ENCODE data around the gene BTG2.

Gene BTG2

DNA sequence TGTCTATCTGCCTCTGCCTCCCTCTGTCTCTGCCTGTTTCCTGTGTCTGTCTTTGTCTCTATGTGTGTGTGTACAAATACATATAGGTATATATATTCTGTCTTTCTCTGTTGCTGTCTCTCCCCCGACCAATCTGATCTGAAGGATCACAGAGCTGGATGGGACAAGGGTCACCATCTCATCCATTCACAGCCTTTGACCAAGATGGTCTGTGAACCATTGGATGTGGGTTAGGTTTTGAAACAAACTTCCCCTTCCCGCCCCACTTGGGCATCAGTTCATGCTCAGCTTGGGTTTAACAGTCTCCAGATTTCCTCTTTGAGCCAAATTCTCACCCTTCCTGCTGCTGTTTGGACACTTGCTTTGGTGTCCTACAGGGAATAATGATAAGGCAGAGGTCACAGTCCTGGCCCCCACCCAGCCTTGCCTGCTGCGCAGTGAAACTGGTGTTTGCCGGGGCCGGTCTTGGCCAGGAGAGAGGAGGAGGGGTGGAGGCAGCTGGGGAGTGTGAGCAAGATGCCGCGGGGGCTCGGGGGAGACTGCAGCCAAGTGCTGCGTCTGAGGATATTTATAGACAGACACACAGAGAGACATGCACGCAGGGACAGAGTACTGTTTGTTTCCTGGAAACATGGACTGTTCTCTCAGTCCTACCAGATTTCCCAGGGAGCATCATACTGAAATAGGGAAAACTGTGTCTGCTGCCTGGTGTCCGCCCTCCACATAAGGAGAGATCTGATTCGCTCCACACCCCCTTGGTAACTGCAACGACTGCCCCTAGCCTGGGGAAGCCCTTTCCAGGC is 27.0 kb upstream of the BTG2 start:
- no peaks in the 10 kb centered on the region for H3K36me3 ChIP-seq (ENCODE audit: control insufficient read depth, insufficient read depth, low read length)
- H3K9me3 ChIP-seq (ENCODE audit: control insufficient read depth, insufficient read depth, low read length) = no peaks in the 10 kb centered on the region
- peaks cover 14% of the 10 kb centered on the region for H3K4me1 ChIP-seq (ENCODE audit: control insufficient read depth, insufficient read depth, low read length)
- no peak overlapping the region for H3K9ac ChIP-seq (ENCODE audit: low read depth, low read length)
- H3K4me3 ChIP-seq (ENCODE audit: low read depth, low read length) = peak overlapping the region; percentile 26
- peaks cover 61% of the 10 kb centered on the region for H3K27me3 ChIP-seq (ENCODE audit: control insufficient read depth, insufficient read depth, low read length)

DNA sequence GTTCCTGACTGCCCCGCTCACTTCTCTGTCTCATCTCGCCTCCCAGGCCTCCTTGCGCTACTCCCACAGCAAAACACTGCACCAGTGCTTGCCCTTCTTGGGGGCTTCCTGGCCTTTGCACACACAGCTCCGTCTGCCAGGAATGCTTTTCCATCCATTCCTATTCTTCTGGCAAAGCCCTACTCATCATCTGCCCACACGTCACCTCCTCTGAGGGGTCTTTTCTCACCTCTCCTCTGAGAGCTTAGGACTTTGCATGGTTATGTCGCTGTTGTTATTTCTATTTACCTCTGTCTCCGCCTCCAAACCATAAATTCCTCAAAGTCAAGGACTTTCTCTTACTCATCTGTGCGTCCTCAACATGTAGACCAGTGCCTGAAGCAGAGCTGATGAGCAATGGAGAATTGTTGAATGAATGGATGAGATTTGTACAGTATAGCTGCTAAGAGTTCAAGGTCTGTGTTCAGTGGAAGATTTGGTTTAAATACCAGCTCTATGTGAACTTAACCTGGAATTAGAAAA is 26.4 kb upstream of the BTG2 start:
- Histone ChIP-seq H3K9ac (ENCODE audit: low read depth, low read length) (no peak overlapping the region), H3K4me3 (ENCODE audit: low read depth, low read length) (peak overlapping the region; percentile 26), H3K4me1 (ENCODE audit: control insufficient read depth, insufficient read depth, low read length) (peaks cover 10% of the 10 kb centered on the region), H3K9me3 (ENCODE audit: control insufficient read depth, insufficient read depth, low read length) (no peaks in the 10 kb centered on the region), H3K27me3 (ENCODE audit: control insufficient read depth, insufficient read depth, low read length) (peaks cover 60% of the 10 kb centered on the region), H3K36me3 (ENCODE audit: control insufficient read depth, insufficient read depth, low read length) (no peaks in the 10 kb centered on the region)

DNA sequence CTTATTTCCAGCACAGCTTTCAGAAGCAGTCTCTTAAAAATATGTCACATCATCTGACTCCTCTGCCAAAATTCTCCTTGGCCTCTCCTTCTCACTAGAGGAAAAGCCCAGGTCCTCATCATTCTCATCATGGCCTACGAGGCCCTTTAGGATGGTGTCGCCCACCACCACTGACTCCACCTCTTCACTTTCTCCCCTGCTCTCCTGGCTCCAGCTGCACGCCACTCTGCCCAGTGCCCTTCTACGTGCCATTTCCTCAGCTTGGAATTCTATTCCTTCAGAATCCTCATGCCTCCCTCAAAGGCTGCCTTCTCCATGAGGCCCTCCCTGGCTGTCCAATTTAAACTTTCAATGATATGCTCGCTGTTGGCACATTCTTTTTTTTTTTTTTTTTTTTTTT is 25.3 kb upstream of the BTG2 start:
- no peak overlapping the region for H3K4me3 ChIP-seq (ENCODE audit: low read depth, low read length)
- H3K9ac ChIP-seq (ENCODE audit: low read depth, low read length) = no peak overlapping the region
- no peaks in the 10 kb centered on the region for H3K9me3 ChIP-seq (ENCODE audit: control insufficient read depth, insufficient read depth, low read length)
- H3K36me3 ChIP-seq (ENCODE audit: control insufficient read depth, insufficient read depth, low read length) = no peaks in the 10 kb centered on the region
- peaks cover 7% of the 10 kb centered on the region for H3K4me1 ChIP-seq (ENCODE audit: control insufficient read depth, insufficient read depth, low read length)
- peaks cover 61% of the 10 kb centered on the region for H3K27me3 ChIP-seq (ENCODE audit: control insufficient read depth, insufficient read depth, low read length)

DNA sequence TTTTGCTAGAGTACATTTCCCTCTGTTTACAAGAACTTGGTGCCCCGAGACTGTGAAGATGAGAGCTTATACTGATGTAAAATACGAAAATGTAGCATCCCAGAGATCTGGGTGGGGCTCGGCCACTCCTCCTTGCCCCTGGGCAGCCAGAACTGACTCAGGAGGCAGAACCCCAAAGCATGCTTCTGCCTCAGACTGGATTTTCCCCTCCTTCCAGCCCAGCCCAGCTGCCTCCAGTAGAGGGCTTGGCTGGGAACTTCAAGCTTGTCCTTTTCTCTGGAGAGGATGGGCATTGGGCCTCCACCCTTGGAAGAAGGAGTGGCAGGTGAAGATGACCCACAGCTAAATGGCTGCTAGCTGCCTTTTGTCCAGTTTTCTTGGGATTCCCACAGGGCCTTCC is 24.3 kb upstream of the BTG2 start:
- Histone ChIP-seq H3K4me3 (ENCODE audit: low read depth, low read length) (no peak overlapping the region), H3K9ac (ENCODE audit: low read depth, low read length) (no peak overlapping the region), H3K4me1 (ENCODE audit: control insufficient read depth, insufficient read depth, low read length) (peaks cover 7% of the 10 kb centered on the region)

DNA sequence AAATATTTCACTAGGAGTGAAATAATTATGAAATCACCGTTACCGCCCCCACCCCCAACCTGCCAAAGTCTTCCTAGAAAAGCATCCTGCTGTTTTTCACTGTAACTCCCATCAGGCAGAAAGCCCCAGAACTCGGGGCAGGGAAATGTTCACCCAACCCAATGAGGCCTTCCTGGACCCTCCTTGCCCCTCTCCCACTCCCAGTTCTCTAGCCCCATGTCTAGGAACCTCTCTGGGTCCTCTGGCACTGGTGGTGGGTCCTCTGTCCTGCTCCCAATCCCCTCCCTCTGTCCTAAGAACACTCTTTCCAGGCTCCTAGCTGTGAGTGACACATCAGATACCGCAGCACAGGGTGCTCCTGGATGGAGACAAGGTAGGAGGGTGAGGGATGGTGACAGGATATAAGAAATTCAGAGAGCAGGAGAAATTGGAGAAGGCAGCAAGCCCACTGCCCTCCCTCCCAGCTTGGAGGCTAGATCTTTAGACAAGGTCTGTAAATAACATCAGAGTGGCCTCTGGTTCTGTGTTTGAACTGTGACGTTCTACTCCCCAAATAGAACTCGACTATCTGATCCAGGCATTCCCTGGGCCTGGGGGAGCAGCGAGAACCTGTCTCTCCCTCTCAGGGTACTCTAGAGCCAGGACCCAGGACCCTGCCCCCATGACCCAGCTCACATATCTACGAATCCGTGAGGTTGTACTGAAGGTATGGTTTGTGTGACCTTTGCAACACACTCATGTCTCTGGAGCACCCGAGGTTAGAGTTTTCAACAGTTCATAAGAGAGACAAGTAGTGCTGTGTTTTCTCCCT is 23.3 kb upstream of the BTG2 start:
- Histone ChIP-seq H3K4me1 (ENCODE audit: control insufficient read depth, insufficient read depth, low read length) (peaks cover 11% of the 10 kb centered on the region), H3K4me3 (ENCODE audit: low read depth, low read length) (no peak overlapping the region), H3K9me3 (ENCODE audit: control insufficient read depth, insufficient read depth, low read length) (no peaks in the 10 kb centered on the region), H3K27me3 (ENCODE audit: control insufficient read depth, insufficient read depth, low read length) (peaks cover 63% of the 10 kb centered on the region), H3K36me3 (ENCODE audit: control insufficient read depth, insufficient read depth, low read length) (no peaks in the 10 kb centered on the region), H3K9ac (ENCODE audit: low read depth, low read length) (no peak overlapping the region)

More for the DNA sequence above, 24.3 kb upstream of the BTG2 start:
- peaks cover 61% of the 10 kb centered on the region for H3K27me3 ChIP-seq (ENCODE audit: control insufficient read depth, insufficient read depth, low read length)
- H3K9me3 ChIP-seq (ENCODE audit: control insufficient read depth, insufficient read depth, low read length) = no peaks in the 10 kb centered on the region
- no peaks in the 10 kb centered on the region for H3K36me3 ChIP-seq (ENCODE audit: control insufficient read depth, insufficient read depth, low read length)

DNA sequence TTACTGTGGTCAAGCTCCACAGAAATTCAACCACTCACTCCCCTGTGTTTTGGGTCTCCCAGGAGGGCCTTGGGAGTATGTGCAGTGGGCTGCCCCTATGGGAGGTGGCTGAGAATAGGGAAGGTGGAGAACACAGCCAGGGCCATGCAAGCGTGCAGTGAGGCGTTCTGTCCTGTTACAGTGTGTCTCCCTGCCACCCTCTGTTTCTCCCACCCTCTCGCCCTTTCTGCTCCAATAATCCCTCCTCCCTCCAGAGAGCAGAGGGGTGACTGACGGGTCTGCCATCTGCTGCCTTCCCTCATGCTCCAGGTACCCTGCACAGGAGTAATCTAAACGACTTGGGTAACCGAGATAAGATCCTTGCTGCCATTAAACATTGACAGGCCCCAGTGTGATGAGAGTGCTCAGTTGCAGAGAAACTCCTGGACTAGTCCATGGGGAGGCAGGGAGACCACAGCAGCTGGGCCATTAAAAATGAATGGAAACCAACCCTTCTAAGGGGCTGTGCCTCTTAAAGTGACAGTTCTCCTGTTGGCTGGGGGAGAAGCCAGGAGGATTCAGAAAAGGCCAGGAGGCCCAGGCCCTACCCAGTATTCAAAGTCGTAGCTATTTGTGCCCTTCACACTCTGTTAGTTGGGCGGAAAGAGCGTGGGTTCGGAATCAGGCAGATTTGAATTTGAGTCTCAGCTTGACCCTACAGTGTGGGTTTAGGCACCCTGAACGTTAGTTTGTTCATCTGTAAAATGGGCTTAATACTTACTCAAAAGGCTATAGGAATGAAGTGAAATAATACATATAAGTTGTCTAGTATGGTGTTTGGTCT is 22.4 kb upstream of the BTG2 start:
- peaks cover 61% of the 10 kb centered on the region for H3K27me3 ChIP-seq (ENCODE audit: control insufficient read depth, insufficient read depth, low read length)
- H3K9me3 ChIP-seq (ENCODE audit: control insufficient read depth, insufficient read depth, low read length) = no peaks in the 10 kb centered on the region
- no peaks in the 10 kb centered on the region for H3K36me3 ChIP-seq (ENCODE audit: control insufficient read depth, insufficient read depth, low read length)
- H3K4me1 ChIP-seq (ENCODE audit: control insufficient read depth, insufficient read depth, low read length) = peaks cover 18% of the 10 kb centered on the region
- H3K4me3 ChIP-seq (ENCODE audit: low read depth, low read length) = no peak overlapping the region
- H3K9ac ChIP-seq (ENCODE audit: low read depth, low read length) = no peak overlapping the region

DNA sequence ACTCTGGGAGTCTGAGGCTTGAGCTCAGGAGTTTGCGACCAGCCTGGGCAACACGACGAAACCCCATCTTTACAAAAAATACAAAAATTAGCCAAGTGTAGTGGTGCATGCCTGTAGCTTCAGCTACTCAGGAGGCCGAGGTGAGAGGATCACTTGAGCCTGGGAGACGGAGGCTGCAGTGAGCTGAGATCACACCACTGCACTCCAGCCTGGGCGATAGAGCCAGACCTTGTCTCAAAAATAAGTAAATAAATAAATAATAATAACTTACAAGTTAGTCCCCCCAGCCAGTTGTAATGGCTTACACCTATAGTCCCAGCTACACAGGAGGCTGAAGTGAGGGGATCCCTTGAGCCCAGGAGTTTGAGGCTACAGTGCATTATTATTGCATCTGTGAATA is 21.7 kb upstream of the BTG2 start:
- Histone ChIP-seq H3K9me3 (ENCODE audit: control insufficient read depth, insufficient read depth, low read length) (no peaks in the 10 kb centered on the region), H3K4me1 (ENCODE audit: control insufficient read depth, insufficient read depth, low read length) (peaks cover 14% of the 10 kb centered on the region), H3K36me3 (ENCODE audit: control insufficient read depth, insufficient read depth, low read length) (no peaks in the 10 kb centered on the region), H3K4me3 (ENCODE audit: low read depth, low read length) (no peak overlapping the region), H3K27me3 (ENCODE audit: control insufficient read depth, insufficient read depth, low read length) (peaks cover 62% of the 10 kb centered on the region), H3K9ac (ENCODE audit: low read depth, low read length) (no peak overlapping the region)

DNA sequence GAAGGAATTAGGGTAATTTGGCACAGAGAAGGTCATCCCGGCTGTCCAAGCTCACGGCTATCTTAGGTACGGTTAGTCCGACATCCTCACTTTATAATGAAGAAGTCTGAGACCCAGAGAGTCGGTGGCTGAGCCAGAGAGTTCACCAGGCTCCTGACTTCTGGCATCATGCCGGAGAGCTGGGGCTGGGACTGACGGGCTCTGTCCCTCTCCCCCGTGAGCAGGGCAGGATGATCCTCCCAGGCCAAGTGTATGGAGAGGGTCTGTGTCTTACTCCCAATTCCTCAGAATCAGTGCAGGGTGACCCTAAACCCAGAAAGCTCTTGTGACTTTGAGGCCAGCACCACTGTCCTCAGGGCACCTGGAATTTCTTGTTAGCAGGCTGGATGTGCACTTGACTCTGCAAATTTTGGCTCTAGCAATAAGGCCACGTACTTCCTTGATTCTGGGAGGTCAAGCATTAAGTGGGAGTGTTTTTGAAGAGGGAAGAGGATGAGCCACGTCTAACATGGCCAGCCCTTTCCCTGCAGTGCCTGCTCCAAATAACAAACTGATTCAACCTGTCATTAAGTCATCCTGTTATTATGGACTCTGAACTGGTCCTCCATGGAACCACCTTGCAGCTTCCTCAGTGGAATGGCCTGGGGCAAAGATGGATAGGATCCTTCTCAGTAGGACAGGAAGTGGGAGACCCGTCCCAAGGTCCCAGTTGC is 20.8 kb upstream of the BTG2 start:
- Histone ChIP-seq H3K9me3 (ENCODE audit: control insufficient read depth, insufficient read depth, low read length) (no peaks in the 10 kb centered on the region), H3K27me3 (ENCODE audit: control insufficient read depth, insufficient read depth, low read length) (peaks cover 68% of the 10 kb centered on the region), H3K9ac (ENCODE audit: low read depth, low read length) (no peak overlapping the region), H3K36me3 (ENCODE audit: control insufficient read depth, insufficient read depth, low read length) (no peaks in the 10 kb centered on the region), H3K4me3 (ENCODE audit: low read depth, low read length) (no peak overlapping the region), H3K4me1 (ENCODE audit: control insufficient read depth, insufficient read depth, low read length) (peaks cover 13% of the 10 kb centered on the region)

DNA sequence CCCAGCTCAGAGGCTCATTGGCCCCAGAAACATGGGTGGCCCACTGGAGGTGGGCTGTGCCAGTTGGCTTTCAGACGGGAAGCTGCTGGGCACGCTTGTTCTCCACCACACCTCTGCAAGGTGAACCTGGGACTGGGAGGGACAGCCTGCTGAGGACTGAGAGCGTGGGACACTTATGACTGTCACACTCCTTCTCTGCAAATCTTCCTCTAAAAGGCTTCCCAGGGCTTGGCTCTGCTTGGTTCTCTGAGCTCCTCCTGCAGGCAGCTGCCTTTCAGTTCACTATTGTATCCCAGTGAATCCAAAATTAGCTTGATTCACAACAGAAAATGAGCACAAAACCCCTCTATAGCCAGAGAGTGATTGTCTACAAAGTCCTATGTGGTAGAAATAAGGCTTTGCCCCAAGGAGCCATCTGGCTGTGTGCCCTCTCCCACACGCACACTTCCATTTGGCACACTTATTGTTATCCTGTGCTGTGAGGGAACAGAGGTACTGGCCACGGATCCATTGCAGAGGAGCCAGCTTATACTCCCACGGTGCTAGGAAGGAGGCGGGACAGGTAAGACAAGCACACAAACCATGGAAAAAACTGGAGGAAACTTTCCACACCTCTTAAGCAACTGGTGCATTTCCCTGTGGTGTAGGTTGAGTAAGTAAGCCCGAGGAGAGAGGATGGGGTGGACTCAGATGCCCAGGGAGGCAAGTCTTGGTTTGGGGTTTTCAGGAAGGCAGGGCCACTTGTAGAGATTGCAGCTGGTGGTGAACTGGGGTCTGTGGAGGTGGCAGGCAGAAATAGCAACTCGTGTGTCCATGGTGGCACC is 18.9 kb upstream of the BTG2 start:
- Histone ChIP-seq H3K4me3 (ENCODE audit: low read depth, low read length) (no peak overlapping the region), H3K9me3 (ENCODE audit: control insufficient read depth, insufficient read depth, low read length) (no peaks in the 10 kb centered on the region), H3K36me3 (ENCODE audit: control insufficient read depth, insufficient read depth, low read length) (no peaks in the 10 kb centered on the region), H3K4me1 (ENCODE audit: control insufficient read depth, insufficient read depth, low read length) (peaks cover 26% of the 10 kb centered on the region), H3K9ac (ENCODE audit: low read depth, low read length) (no peak overlapping the region), H3K27me3 (ENCODE audit: control insufficient read depth, insufficient read depth, low read length) (peaks cover 74% of the 10 kb centered on the region)

DNA sequence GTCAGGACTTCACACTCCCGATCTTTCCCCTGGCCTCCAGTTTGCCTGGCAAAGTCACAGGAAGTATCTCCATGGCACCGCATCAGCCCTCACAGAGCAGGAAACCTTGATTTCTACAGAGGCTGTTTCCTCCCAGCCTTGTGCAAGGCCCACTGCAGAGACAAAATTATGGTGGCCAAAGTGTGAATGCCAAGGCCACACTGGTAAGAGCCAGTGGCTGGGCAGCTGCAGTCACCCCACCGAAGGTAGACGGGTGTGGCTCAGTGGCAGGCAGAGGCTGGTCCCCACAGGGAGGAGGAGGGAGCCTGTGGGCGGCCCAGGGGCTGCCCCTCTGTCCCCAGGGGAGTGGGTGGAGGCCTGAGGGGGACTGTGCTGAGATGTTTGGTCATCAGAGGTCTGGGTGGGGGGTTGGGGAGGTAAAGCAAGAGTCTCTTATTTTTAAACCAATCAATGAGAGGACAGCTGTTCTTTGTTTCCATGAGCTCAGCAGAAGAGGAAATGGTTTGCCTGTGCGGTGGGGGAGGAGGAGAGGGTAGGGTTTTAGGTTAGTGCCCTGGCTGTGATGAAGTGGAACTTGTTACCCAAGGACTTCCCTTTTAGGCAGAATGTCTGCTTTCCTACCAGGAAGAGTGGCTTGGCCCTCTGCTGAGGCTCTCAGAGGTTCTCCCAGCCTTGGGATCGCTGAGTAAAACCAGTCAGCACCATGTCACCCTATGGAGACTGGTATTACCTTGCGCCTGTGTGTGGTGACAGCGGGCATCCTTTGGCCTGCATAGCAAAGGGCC is 18.0 kb upstream of the BTG2 start:
- Histone ChIP-seq H3K27me3 (ENCODE audit: control insufficient read depth, insufficient read depth, low read length) (peaks cover 84% of the 10 kb centered on the region), H3K9me3 (ENCODE audit: control insufficient read depth, insufficient read depth, low read length) (no peaks in the 10 kb centered on the region), H3K9ac (ENCODE audit: low read depth, low read length) (no peak overlapping the region), H3K4me1 (ENCODE audit: control insufficient read depth, insufficient read depth, low read length) (peaks cover 29% of the 10 kb centered on the region), H3K36me3 (ENCODE audit: control insufficient read depth, insufficient read depth, low read length) (no peaks in the 10 kb centered on the region), H3K4me3 (ENCODE audit: low read depth, low read length) (no peak overlapping the region)
